Prostate gland (tissue), 2 donors: ENCODE results near the gene CALM3.

Source experiments
- CTCF ChIP-seq, 4 experiments: fragments of 200-600 bp in 2 of 4; fragments of 450-650 bp in 2 of 4; sonication (generic) in 2 of 4; IDR thresholded peaks; 1 replicate in 3 of 4; 2 replicates in 1 of 4; pipeline ENCODE4 v1.5.1; 2016 to 2019; ENCODE audit warnings: antibody characterized with exemption in 4 of 4, mild to moderate bottlenecking in 2 of 4, moderate library complexity in 2 of 4
- POLR2A ChIP-seq: fragments of 450-650 bp; IDR thresholded peaks from one replicate; pipeline ENCODE4 v1.6.1; 2016; ENCODE audit warnings: antibody characterized with exemption, mild to moderate bottlenecking

GRCh38 chr19:46660008-46660517 is 58.9 kb downstream of the CALM3 start:
- TF ChIP-seq CTCF (IDR thresholded peaks at IDR 0.05) (no peak), POLR2A (no peak)
